OCI-LY3 (cell line): ENCODE results near the gene SIN3B.

Experiments
- CTCF ChIP-seq: fragments of 200-600, 300-600 bp; sonication (generic); IDR thresholded peaks from 2 replicates; pipeline ENCODE4 v1.5.1; 2014; ENCODE audit warnings: antibody characterized with exemption, low read length, low read depth
- EZH2phosphoT487 ChIP-seq: fragments of 200-600 bp; shearing (Covaris generic); IDR thresholded peaks from 2 replicates; pipeline ENCODE4 v1.6.1; 2018; ENCODE audit warnings: antibody characterized with exemption, mixed run types, low read depth

- TF ChIP-seq CTCF (no peak), EZH2phosphoT487 (no peak)
Measured at GRCh38 chr19:16885166-16885565, 56.0 kb downstream of the SIN3B start.
